K562 (cell line): ENCODE results near the gene SAP30BP. TPM values are rescaled to one million over a fixed set of nuclear protein-coding genes. Genes with fewer than 3 reads are reported as not detected.

Source experiments
- CBFA2T3 ChIP-seq: fragments of 450-650 bp; IDR thresholded peaks from 2 replicates; pipeline ENCODE4 v1.6.1; 2017
- CBFB ChIP-seq: sonication (generic); formaldehyde crosslinking; IDR thresholded peaks from 2 replicates; pipeline ENCODE4 v1.4.0; 2020; ENCODE audit warnings: mild to moderate bottlenecking, missing genetic modification reagents
- HMGN3 ChIP-seq: IDR thresholded peaks from 2 replicates; pipeline ENCODE4 v1.6.1; 2011; ENCODE audit warnings: borderline replicate concordance, low read depth, mild to moderate bottlenecking, mixed read lengths, low read length; ENCODE audit not compliant: insufficient read length; ENCODE audit errors: extremely low read depth
- HNRNPH1 ChIP-seq: fragments of 200-400 bp; formaldehyde crosslinking; optimal IDR thresholded peaks from 2 replicates; pipeline ENCODE3; 2017; ENCODE audit warnings: low read depth, mild to moderate bottlenecking, low read length, moderate library complexity
- KLF16 ChIP-seq: IDR thresholded peaks from 2 replicates; pipeline ENCODE4 v1.6.1; 2016; ENCODE audit warnings: antibody characterized with exemption
- PRDM10 ChIP-seq: fragments of 450-650 bp; IDR thresholded peaks from 2 replicates; pipeline ENCODE4 v1.6.1; 2018; ENCODE audit not compliant: partially characterized antibody
- RBM22 ChIP-seq: fragments of 200-400 bp; formaldehyde crosslinking; IDR thresholded peaks from 2 replicates; pipeline ENCODE4 v1.6.1; 2018; ENCODE audit warnings: low read length, low read depth; ENCODE audit not compliant: poor library complexity, severe bottlenecking
- TFE3 ChIP-seq: fragments of 450-650 bp; formaldehyde crosslinking; IDR thresholded peaks from 2 replicates; pipeline ENCODE4 v1.4.0; 2020; ENCODE audit warnings: mild to moderate bottlenecking, mixed read lengths
- ZBTB9 ChIP-seq: fragments of 450-650 bp; formaldehyde crosslinking; IDR thresholded peaks from 2 replicates; pipeline ENCODE4 v1.4.0; 2020; ENCODE audit warnings: mild to moderate bottlenecking, moderate library complexity
- ZNF445 ChIP-seq: fragments of 250-450 bp; sonication (Bioruptor Pico); IDR thresholded peaks from 2 replicates; pipeline ENCODE4 v1.4.0; 2020; ENCODE audit warnings: low read depth, mild to moderate bottlenecking, moderate library complexity
- ZNF518B ChIP-seq: fragments of 250-450 bp; sonication (Bioruptor Pico); IDR thresholded peaks from 2 replicates; pipeline ENCODE4 v1.5.0; 2021; ENCODE audit warnings: mild to moderate bottlenecking, moderate library complexity
- polyA plus RNA-seq, 8 experiments: library from polyadenylated mRNA; depleted of rRNA in 4 of 8; stranded (reverse) in 5 of 8; unstranded in 3 of 8; fragments of >200 nt; fragmentation: Nextera tagmentation in 2 of 8; fragmentation: Illumina TruSeq in 1 of 8; extraction: Ambion mirVana in 2 of 8; extraction: Trizol in 1 of 8; gene quantifications; 2 replicates each; pipeline versions ENCODE4 v1.2.1 to v1.2.3, GENCODE V29; 2011 to 2014; ENCODE audit warnings: inconsistent platforms in 1 of 8, missing spikeins in 1 of 8
- total RNA-seq, 7 experiments: library from RNA; depleted of rRNA in 6 of 7; stranded (reverse); fragments of >200 nt in 6 of 7; fragmentation: Illumina TruSeq in 2 of 7; extraction: Trizol in 2 of 7; gene quantifications; 2 replicates each; pipeline versions ENCODE4 v1.2.1 to v1.2.3, GENCODE V29; 2011 to 2021; ENCODE audit warnings: low replicate concordance in 1 of 7

The SAP30BP gene
- total and polyA plus RNA-seq, 9 of the 15 experiments (the other 6 are each of a cell fraction or from before 2014, with no cell fraction given) = 45.3 to 154 (median 71.7) TPM

GRCh38 chr17:75633486-75634375 lies 33.4 kb upstream of the SAP30BP start (continued):
- TF ChIP-seq PRDM10 (peak; percentile 6), CBFB (CRISPR knock-in tag) (no peak), HMGN3 (peak; percentile 59), ZNF518B (no peak), HNRNPH1 (no peak), ZBTB9 (CRISPR knock-in tag) (no peak), ZNF445 (CRISPR knock-in tag) (no peak), RBM22 (no peak), KLF16 (0 out of 2 replicates have a peak, but pooled peaks have one; percentile 26), TFE3 (CRISPR knock-in tag) (no peak), CBFA2T3 (no peak)
